BE2C (cell line): ENCODE measurements around the gene OLIG2.

ENCODE experiments used
- DNase-seq: peaks from one replicate; pipeline ENCODE4 v3.0.0-alpha.2; 2020
- H3K27me3 ChIP-seq: fragments of 250-450 bp; sonication (Bioruptor Pico); 2 replicates; pipeline ENCODE4 v1.5.1; 2020; ENCODE audit warnings: mild to moderate bottlenecking
- H3K36me3 ChIP-seq: fragments of 250-450 bp; sonication (Bioruptor Pico); 2 replicates; pipeline ENCODE4 v1.5.1; 2020; ENCODE audit warnings: mild to moderate bottlenecking
- H3K4me1 ChIP-seq: fragments of 250-450 bp; sonication (Bioruptor Pico); 2 replicates; pipeline ENCODE4 v1.5.1; 2020
- H3K4me3 ChIP-seq: 2 replicates; pipeline ENCODE4 v1.5.1; 2011; ENCODE audit warnings: low read depth, low read length
- H3K9me3 ChIP-seq: fragments of 250-450 bp; sonication (Bioruptor Pico); 2 replicates; pipeline ENCODE4 v1.5.1; 2020
- CTCF ChIP-seq: IDR thresholded peaks from 2 replicates; pipeline ENCODE4 v1.5.1; 2012; ENCODE audit warnings: mild to moderate bottlenecking, low read depth, low read length

The OLIG2 gene

GRCh38 chr21:33032434-33033047 is 6.8 kb downstream of the OLIG2 start:
- Histone ChIP-seq H3K4me3 (no peak overlapping the region), H3K36me3 (no peaks in the 10 kb centered on the region), H3K4me1 (no peaks in the 10 kb centered on the region), H3K9me3 (no peaks in the 10 kb centered on the region), H3K27me3 (peaks cover 94% of the 10 kb centered on the region)
- no peak for TF ChIP-seq CTCF
- DNase-seq = no peak

GRCh38 chr21:33033094-33033951 is 7.6 kb downstream of the OLIG2 start:
- DNase-seq = no peak
- peaks cover 86% of the 10 kb centered on the region for H3K27me3 ChIP-seq
- TF ChIP-seq CTCF = no peak
- H3K9me3 ChIP-seq = no peaks in the 10 kb centered on the region
- no peaks in the 10 kb centered on the region for H3K4me1 ChIP-seq
- H3K36me3 ChIP-seq = no peaks in the 10 kb centered on the region
- no peak overlapping the region for H3K4me3 ChIP-seq

- no peak overlapping the region for H3K4me3 ChIP-seq
- H3K27me3 ChIP-seq = peaks cover 79% of the 10 kb centered on the region
These were observed 8.3 kb downstream of the OLIG2 start for GRCh38 chr21:33033961-33034413.

GRCh38 chr21:33035147-33035546 is 9.4 kb downstream of the OLIG2 start:
- no peaks in the 10 kb centered on the region for H3K4me1 ChIP-seq
- H3K27me3 ChIP-seq = peaks cover 70% of the 10 kb centered on the region
- DNase-seq = no peak
- no peak for TF ChIP-seq CTCF
- H3K9me3 ChIP-seq = no peaks in the 10 kb centered on the region
- H3K4me3 ChIP-seq = no peak overlapping the region
- no peaks in the 10 kb centered on the region for H3K36me3 ChIP-seq

More at GRCh38 chr21:33033961-33034413, 8.3 kb downstream of the OLIG2 start:
- no peak for DNase-seq
- no peaks in the 10 kb centered on the region for H3K4me1 ChIP-seq
- H3K36me3 ChIP-seq = no peaks in the 10 kb centered on the region
- no peak for TF ChIP-seq CTCF
- H3K9me3 ChIP-seq = no peaks in the 10 kb centered on the region

GRCh38 chr21:33036430-33037162 is 10.9 kb downstream of the OLIG2 start:
- H3K4me3 ChIP-seq = no peak overlapping the region
- no peak for TF ChIP-seq CTCF
- peaks cover 58% of the 10 kb centered on the region for H3K27me3 ChIP-seq

More at GRCh38 chr21:33036430-33037162, 10.9 kb downstream of the OLIG2 start:
- Histone ChIP-seq H3K9me3 (no peaks in the 10 kb centered on the region), H3K36me3 (no peaks in the 10 kb centered on the region), H3K4me1 (no peaks in the 10 kb centered on the region)
- DNase-seq = no peak
